ENCODE measurements around the gene UBE2G2. TPM values are rescaled to one million over a fixed set of nuclear protein-coding genes. Genes with fewer than 3 reads are reported as not detected.

UBE2G2 gene
- polyA plus RNA-seq, 1 donor (not counting 4 experiments of a cell fraction or from before 2014, with no cell fraction given) = 106 TPM

DNA sequence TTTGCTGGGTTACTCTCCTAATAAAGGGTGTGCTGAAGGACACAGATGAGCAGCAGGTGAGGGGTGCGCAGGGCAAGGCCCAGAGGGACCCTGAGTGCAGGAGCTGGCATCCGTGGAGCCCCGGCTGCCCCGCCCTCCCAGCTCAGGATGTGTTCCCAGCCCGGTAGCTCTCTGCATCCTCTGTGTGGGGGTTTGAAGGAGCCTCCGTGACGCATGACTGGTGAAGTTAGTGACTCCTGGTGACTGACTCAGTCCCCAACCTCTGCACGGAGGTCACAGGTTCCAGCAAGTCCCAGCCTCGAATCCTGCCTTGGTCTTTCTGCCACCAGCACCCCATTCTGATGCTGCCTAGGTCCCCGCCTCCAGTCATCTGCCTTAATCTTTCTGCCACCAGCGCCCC lies 68.7 kb downstream of the UBE2G2 start:
- TF ChIP-seq, protein P1, sequence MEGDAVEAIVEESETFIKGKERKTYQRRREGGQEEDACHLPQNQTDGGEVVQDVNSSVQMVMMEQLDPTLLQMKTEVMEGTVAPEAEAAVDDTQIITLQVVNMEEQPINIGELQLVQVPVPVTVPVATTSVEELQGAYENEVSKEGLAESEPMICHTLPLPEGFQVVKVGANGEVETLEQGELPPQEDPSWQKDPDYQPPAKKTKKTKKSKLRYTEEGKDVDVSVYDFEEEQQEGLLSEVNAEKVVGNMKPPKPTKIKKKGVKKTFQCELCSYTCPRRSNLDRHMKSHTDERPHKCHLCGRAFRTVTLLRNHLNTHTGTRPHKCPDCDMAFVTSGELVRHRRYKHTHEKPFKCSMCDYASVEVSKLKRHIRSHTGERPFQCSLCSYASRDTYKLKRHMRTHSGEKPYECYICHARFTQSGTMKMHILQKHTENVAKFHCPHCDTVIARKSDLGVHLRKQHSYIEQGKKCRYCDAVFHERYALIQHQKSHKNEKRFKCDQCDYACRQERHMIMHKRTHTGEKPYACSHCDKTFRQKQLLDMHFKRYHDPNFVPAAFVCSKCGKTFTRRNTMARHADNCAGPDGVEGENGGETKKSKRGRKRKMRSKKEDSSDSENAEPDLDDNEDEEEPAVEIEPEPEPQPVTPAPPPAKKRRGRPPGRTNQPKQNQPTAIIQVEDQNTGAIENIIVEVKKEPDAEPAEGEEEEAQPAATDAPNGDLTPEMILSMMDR (optimal IDR thresholded peaks at IDR 0.05 in 1 of 3, IDR thresholded peaks at IDR 0.05 in 1 of 3, conservative IDR thresholded peaks at IDR 0.05 in 1 of 3; ENCODE audit: extremely low read depth in 1 of 3, insufficient read depth in 2 of 3, low read length in 3 of 3) = no peak
- TF ChIP-seq EZH2 (IDR thresholded peaks at IDR 0.05; ENCODE audit: low read length) = no peak
- Histone ChIP-seq H4K20me1 (ENCODE audit: control insufficient read depth, extremely low read depth, insufficient read depth, low read length) (no peaks in the 10 kb centered on the region), H3K79me2 (ENCODE audit: control insufficient read depth, insufficient read depth, low read length) (no peaks in the 10 kb centered on the region), H3K9me1 (ENCODE audit: control insufficient read depth, extremely low read depth, insufficient read depth, low read length) (no peaks in the 10 kb centered on the region), H3K27me3 (ENCODE audit: control insufficient read depth, extremely low read depth, insufficient read depth, low read length) (peaks cover 3% of the 10 kb centered on the region), H3K36me3 (ENCODE audit: control insufficient read depth in 2 of 2, extremely low read depth in 1 of 2, insufficient read depth in 2 of 2, low read length in 2 of 2) (no peaks in the 10 kb centered on the region), H3K27ac (ENCODE audit: control insufficient read depth, insufficient read depth, low read length) (no peak overlapping the region), H3K4me3 (ENCODE audit: control insufficient read depth in 2 of 3, extremely low read depth in 1 of 3, insufficient read depth in 2 of 3, low read depth in 1 of 3, low read length in 3 of 3) (no peak overlapping the region), H3K9ac (ENCODE audit: control insufficient read depth, extremely low read depth, insufficient read depth, low read length) (no peak overlapping the region), H3K4me2 (ENCODE audit: control insufficient read depth, extremely low read depth, insufficient read depth, low read depth, low read length) (no peak overlapping the region), H3K4me1 (ENCODE audit: control insufficient read depth, extremely low read depth, insufficient read depth, low read length) (no peaks in the 10 kb centered on the region), H3K9me3 (ENCODE audit: control insufficient read depth, low read depth, low read length) (peaks cover 8% of the 10 kb centered on the region), H2AFZ (ENCODE audit: control insufficient read depth, low read length) (no peak overlapping the region)
- DNase-seq (ENCODE audit: low read depth, low spot score) (no peak), FAIRE-seq (no peak)
- dilution Hi-C loops (cut with MboI; ENCODE audit: extremely low pct_ligation_motif_present, low sequenced_read_pairs) = loop anchor here (25.0 kb wide), 1 partner anchor 246 kb away; no protein-coding TSS in a partner anchor

DNA sequence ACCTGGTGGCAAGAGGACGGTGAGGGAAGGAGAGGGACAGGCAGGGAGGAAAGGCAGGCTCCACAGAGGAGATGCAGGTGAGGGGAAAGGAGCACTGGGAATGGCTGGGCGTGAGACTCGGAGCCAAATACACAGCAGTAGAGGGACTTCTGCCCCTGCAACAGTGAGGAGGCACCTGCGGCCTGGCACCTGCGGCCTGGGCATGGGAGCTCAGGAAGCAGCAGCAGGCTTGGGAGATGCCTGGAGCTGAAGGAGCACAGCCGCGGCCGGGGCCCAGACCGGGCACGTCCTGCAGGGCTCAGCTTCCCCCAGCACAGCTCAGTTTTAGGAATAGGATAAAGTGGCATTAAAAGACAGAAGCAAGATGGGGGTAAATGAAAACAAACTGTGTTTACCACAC lies 69.4 kb downstream of the UBE2G2 start:
- Histone ChIP-seq H3K27ac (ENCODE audit: control insufficient read depth, insufficient read depth, low read length) (no peak overlapping the region), H4K20me1 (ENCODE audit: control insufficient read depth, extremely low read depth, insufficient read depth, low read length) (no peaks in the 10 kb centered on the region), H3K4me3 (ENCODE audit: control insufficient read depth in 2 of 3, extremely low read depth in 1 of 3, insufficient read depth in 2 of 3, low read depth in 1 of 3, low read length in 3 of 3) (no peak overlapping the region), H3K4me1 (ENCODE audit: control insufficient read depth, extremely low read depth, insufficient read depth, low read length) (no peaks in the 10 kb centered on the region), H3K4me2 (ENCODE audit: control insufficient read depth, extremely low read depth, insufficient read depth, low read depth, low read length) (no peak overlapping the region), H3K27me3 (ENCODE audit: control insufficient read depth, extremely low read depth, insufficient read depth, low read length) (peaks cover 3% of the 10 kb centered on the region), H3K9me1 (ENCODE audit: control insufficient read depth, extremely low read depth, insufficient read depth, low read length) (no peaks in the 10 kb centered on the region), H3K79me2 (ENCODE audit: control insufficient read depth, insufficient read depth, low read length) (no peaks in the 10 kb centered on the region), H3K36me3 (ENCODE audit: control insufficient read depth in 2 of 2, extremely low read depth in 1 of 2, insufficient read depth in 2 of 2, low read length in 2 of 2) (no peaks in the 10 kb centered on the region), H2AFZ (ENCODE audit: control insufficient read depth, low read length) (no peak overlapping the region), H3K9me3 (ENCODE audit: control insufficient read depth, low read depth, low read length) (peaks cover 3% of the 10 kb centered on the region), H3K9ac (ENCODE audit: control insufficient read depth, extremely low read depth, insufficient read depth, low read length) (no peak overlapping the region)
- FAIRE-seq = no peak
- TF ChIP-seq EZH2 (IDR thresholded peaks at IDR 0.05; ENCODE audit: low read length) = no peak
- TF ChIP-seq, protein P1 (optimal IDR thresholded peaks at IDR 0.05 in 1 of 3, IDR thresholded peaks at IDR 0.05 in 1 of 3, conservative IDR thresholded peaks at IDR 0.05 in 1 of 3; ENCODE audit: extremely low read depth in 1 of 3, insufficient read depth in 2 of 3, low read length in 3 of 3) = no peak
- dilution Hi-C loops (cut with MboI; ENCODE audit: extremely low pct_ligation_motif_present, low sequenced_read_pairs) = loop anchor here (25.0 kb wide), 1 partner anchor 245 kb away; no protein-coding TSS in a partner anchor
- no peak for DNase-seq (ENCODE audit: low read depth, low spot score)
